Sigmoid colon (tissue), 4 donors: ENCODE measurements around the gene CC2D1B.

Source experiments
- EP300 ChIP-seq, 4 donors: sonication (generic); formaldehyde crosslinking; IDR thresholded peaks; one replicate each; pipeline ENCODE4 v1.6.1; 2017; ENCODE audit warnings: antibody characterized with exemption in 4 of 4
- POLR2AphosphoS5 ChIP-seq, 4 donors: sonication (generic); formaldehyde crosslinking; IDR thresholded peaks; one replicate each; pipeline ENCODE4 v1.6.1; 2017; ENCODE audit warnings: antibody characterized with exemption in 4 of 4

GRCh38 chr1:52400131-52400530 is 34.1 kb upstream of the CC2D1B start:
- TF ChIP-seq POLR2AphosphoS5 (IDR thresholded peaks at IDR 0.05): no peak
- no peak for TF ChIP-seq EP300 (IDR thresholded peaks at IDR 0.05)
